ENCODE data around the gene OR10J4.

GRCh38 chr1:159428536-159428935 lies 3.5 kb upstream of the OR10J4 start:
- TF ChIP-seq CTCF (IDR thresholded peaks at IDR 0.05) (no peak), POLR2AphosphoS5 (IDR thresholded peaks at IDR 0.05) (no peak), POLR2A (IDR thresholded peaks at IDR 0.05) (no peak)

Data from prostate gland (tissue), 2 donors.